GM04504 (cell line): Measurements from ENCODE around the gene MIPEP.

Source experiments
- DNase-seq: peaks from one replicate; pipeline ENCODE4 v3.0.0-alpha.2; 2012; ENCODE audit warnings: low read depth

The MIPEP gene

DNA sequence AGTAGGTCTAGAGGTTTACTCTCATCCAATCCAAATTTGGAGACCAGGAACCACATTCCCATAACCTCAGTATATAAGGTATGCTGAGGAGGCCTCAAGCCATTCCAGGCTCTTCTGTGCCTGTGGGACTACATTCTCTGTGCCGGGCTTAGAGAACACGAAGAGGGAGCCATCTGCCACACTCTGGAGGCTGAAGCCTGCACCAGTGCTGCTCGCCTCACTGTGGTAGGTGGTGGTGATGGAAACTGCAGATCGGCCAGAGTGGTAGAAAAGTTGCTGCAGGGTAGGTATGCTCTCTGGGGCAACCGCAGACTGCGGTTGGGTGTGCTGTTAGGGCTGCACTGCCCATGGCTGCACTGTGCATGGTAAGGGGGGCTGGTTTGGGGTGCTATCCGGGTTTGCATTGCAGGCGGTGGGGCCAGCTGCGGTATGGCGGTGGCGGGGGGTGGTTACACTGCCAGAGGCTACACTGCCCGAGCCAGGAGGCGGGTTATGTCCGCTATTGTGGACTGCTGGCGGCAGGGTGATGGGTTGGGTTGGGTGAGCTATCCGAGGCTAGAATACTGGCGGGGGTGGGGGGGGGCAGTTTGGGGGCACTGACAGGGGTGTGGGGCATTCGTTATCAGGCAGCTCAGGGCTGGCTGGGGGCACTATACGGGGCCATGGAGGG is 174.0 kb downstream of the MIPEP start:
- DNase-seq: no peak

DNA sequence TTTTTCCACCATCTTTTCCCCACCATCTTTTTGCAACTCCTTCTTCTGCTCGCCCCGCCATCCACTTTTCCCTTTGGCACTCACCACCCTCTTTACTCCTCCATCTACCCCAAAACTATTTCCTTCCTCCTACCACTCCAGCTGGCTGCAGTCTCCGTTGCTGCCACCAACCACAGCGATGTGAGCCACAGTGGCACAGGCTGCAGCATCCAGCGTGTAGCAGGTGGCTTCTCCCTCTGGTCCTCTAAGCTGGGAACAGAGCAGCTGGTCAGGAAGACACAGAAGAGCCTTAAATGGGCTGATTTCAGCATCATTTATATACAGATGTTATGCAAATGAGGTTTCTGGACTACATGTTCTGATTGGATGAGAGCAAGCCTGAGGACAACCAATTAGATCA is 174.5 kb downstream of the MIPEP start:
- DNase-seq: no peak

DNA sequence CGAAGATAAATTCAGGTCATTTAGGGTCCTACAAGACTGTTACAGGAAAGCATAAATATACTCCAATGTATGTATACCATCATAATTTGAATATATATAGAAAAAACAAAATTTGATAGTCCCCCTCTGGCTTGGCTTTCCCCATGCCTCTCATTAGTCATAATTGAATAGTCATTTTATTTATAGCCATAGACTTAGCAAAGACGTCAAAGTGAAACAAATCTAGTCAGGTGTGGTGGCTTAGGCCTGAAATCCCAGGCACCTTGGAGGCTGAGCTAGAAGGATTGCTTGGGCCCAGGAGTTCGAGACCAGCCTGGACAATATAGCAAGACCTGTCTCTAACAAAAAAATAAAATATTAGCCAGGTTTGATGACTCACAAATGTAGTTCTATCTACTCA is 177.8 kb downstream of the MIPEP start:
- DNase-seq: no peak

DNA sequence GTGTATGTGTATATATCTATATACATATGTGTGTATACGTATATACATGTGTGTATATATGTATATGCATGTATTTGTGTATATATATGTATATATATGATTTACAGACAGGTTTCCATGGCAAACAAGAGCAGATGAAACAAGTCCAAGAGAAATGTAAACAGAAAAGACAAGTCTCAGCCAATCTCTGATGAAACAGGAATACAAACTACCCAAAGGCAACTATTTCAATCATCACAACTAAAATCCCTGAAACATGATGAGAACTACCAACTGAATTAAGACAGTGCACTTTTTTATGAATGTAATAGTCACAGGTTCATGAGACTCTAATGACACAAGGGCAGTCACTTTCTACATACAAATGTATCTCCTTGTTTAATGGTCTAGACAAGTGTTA is 178.8 kb downstream of the MIPEP start:
- no peak for DNase-seq

DNA sequence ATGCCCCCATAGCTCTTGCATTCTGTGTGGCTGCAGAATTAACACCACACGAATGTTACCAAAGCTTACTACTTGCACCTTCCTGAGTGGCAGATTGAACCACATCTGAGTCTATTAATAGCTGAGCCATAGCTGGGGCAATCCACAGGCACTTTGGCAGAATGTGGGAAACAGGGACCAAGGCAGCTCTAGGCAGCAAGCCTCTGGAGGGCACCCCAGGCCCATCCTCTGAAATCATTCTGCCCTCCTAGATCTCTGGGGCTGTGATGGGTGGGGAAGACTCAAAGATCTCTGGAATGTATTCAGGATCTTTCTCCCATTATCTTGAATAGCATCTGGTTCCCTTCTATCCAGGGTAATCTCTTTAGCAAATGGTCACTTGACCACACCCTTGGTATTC is 179.7 kb downstream of the MIPEP start:
- no peak for DNase-seq

DNA sequence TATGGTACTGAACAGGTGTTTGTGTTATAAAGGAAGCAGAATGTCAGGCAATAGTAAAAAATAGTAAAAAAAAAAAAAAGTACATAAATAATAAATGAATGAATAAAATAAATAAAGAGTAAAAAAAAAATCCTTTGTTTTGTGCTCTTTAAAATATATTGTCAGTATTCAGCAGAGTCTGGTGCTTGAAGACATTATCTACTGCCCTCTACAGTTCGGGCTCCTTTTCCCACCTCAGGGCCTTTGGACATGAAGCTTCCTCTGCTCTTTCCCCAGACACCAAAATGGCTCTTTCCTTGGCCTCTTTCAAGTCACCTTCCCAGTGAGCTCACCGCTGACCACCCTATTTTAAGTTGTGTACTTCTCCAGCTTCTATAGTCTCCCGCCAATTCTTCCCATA is 181.5 kb downstream of the MIPEP start:
- DNase-seq: no peak

DNA sequence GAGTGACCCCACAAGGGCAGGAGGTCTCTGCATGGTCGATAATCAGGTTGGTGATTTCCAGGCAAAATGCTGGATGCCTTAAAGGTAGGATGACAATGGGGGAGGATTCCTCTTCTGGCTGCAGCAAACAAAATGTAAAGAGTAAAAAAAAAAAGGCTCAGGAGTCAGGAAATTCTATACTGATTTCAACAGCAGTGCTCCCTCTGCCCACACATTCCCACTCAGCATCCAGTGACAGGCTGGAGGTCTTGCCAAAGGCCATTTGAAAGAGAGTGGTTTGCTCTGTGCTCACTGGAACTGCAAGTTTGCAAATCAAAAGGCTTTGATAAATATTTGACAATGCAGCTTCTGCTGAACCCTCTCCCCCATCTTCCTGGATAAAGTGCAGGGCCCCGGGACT is 183.6 kb downstream of the MIPEP start:
- DNase-seq: no peak

DNA sequence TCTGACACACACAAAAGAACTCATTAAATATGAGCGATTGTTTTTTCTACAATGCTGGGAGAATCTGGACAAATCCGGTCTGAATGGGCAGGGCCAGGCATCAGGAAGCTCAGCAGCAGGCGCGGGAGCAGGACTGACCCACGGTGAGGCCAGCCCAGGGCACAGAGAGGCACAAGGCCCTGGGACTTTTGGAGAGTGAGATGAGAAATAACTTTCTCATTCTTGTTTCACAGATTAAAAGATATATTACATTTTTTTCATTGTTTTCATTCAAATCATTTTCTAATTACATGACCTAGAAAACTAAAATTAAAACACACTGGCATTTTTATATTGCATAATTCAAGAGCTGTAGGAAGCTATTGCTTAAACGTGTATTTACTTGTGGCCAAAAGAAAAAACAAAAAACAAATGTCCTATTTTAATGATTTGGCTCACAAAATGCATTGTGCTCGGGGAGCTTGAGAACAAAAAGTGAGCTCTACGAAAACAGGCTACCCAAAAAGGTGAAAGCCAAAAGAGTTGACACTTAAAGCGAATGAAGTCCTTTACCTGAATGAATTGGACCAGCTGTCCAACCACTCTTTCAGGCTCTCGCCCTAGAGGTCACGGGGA is 185.8 kb downstream of the MIPEP start:
- DNase-seq: peak; percentile 58

DNA sequence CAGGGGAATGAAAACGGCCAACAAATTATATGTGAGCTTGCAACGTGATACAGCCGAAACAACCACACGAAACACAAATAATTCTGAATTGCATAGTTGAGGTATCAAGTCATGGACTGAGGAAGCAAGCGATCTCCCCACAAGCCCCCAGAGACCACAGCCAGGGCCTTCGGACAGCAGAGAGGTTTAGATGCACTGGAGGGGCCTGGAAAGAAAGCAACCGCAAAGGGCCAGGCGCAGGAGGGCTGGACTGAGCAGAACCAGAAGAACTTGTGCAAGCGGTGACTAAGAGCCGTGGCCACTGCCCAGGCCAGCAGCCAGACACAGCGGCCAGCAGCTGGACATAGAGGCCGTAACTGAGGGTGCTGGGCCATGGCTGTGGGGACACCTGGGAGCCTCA is 187.6 kb downstream of the MIPEP start:
- peak; percentile 97 for DNase-seq

DNA sequence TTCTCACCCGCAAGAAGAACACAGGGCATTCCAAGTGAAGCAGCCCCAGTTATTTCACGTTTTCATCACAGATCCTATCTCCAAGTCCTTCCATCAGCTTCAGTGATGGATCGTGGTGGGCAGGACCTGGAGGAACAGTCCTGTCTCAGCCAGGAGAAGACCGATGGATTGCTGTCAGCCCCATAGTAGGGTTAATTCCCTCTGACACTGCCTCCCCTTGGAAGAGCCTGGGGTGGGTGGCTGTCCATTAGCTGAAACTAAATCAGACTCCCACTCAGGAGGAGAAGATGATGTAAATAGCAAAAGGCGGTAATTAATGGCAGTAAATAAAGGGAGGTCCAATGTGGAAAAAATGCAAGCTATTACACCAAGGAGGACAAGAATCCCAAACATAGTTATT is 188.0 kb downstream of the MIPEP start:
- DNase-seq: no peak

DNA sequence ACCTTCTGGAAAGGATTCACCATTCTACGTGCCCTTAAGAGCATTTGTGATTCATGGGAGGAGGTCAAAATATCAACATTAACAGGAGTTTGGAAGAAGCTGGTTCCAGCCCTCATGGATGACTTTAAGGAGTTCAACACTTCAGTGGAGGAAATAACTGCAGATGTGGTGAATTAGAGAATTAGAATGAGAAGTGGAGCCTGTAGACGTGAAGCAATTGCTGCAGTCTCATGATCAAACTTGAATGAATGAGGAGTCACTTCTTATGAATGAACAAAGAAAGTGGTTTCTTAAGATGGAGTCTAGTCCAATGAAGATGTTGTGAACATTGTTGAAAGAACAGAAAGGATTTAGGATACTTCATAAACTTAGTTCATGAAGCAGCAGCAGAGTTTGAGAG is 189.9 kb downstream of the MIPEP start:
- no peak for DNase-seq

DNA sequence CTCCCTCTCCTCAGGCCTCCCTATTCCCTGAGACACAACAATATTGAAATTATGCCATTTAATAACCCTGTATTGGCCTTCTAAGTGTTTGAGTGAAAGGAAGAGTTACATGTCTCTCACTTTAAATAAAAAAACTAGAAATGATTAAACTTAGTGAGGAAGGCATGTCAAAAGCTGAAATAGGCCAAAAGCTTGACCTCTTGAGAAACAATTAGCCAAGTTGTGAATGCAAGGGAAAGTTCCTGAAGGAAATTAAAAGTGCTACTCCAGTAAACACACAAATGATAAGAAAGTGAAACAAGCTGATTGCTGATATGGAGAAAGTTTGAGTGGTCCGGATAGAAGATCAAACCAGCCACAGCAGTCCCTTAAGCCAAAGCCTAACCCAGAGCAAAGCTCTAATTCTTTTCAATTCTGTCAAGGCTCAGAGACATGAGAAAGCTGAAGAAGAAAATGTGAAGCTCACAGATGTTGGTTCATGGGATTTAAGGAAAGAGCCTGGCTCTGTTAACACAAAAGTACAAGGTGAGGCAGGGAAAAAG is 191.4 kb downstream of the MIPEP start:
- no peak for DNase-seq

DNA sequence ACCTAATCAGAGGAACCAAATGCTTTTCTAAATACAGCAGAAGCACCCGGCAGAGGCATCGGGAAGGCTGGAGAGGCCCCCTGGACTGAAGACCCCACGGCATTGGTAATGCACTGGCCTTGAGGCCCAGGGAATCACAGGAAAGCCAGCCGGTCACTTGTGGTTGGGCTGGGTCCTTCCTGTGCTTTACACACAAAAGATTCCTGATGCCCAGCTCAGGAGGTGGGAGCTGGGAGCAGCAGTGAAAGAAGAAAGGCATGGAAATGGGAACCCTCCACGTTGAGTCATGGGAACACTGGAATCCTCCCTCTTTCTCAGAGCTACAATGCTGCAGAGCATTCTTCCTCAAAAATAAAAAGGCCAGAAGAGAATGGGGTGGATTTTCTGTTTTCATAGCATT is 192.6 kb downstream of the MIPEP start:
- no peak for DNase-seq

DNA sequence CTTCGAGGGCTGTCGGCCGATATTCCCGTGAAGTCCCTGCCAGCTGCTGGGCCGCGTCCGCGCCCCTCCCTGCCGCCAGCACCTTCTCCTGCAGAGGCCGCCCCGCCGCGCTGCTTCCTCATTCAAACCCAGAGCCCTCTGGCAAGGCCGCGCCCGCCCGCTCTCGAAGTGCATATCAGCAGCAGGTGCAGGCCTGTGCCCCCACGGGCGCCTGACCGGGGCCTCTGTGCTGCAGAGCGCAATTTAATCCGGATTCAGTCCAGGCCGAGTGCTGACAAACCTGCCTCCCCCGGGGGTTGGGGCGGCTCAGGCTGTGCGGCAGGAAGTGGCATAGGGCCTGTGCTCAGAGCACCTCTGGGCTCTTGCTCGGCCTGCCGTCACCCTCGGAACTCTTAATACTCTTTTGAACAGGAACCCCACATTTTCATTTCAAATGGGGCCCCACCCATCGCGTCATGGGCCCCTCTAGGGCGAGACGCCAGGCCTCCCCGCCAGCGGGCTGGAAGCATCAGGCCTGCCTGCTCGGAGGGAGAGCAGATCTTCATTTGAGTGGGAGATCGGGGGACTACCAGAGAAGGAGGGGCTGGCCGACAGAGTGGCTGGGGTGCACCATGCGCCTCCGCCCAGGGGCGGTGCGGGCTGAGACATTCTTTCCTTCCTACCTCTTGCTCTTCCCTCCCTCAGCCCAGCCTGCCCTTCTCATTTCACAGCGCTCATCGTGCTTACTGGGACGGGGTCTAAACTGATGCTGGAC is 193.3 kb downstream of the MIPEP start:
- no peak for DNase-seq

DNA sequence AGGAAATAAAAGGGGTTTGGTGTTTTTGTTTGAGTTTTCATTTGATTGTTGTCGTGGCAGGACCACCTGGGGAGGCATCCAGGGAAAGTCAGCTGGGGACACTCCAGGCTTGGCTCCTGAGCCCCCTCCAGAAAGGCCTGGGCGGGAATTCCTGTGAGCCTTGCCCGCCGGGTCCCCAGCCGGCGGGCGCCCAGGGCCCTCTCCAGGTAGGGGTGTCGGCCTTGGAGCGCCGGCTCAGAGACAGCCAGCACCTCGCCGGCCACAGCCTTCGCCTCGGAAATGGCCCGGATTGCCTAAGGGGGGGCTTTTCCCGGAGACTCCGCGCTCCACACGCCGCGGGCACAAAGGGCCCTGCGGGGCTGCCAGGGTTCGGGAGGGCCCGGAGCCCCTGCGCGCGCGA is 194.0 kb downstream of the MIPEP start:
- DNase-seq: no peak

DNA sequence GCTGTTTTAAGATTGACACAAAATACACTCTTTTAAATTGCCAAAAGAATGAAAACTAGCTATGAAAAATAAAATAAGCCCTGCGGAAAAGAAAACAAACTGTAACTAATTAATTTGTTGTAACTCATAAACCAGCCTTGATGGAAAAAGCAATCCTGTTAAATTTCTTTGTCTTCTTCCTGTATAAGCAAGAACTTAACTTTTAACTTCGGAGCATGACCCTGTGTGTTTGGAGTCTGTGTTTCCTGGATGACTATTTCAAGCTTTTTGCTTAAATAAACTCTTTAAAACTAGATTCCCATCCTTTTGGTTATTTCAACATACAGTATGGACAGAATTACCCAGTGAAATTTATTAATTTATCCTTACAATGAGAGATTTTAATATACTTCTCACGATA is 196.4 kb downstream of the MIPEP start:
- no peak for DNase-seq

DNA sequence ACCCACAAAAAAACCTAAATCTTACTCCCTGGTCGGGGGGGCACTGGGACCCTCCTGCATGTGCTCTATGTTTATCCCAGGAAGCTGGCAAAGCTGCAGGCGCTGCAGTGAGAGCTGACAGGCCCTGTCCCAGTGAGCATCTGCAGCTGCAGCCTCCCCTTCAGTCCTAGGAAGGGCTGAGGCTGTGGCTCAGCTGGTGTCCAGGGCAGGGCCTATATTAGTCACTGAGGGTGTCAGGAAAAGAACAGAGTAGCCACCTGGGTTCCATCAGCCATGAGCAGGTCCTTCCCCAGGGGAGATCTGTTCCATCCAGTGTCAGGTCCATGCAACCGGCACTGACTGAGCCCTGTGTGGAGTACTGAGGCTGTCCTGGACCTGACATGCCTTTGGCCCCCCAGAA is 198.5 kb downstream of the MIPEP start:
- DNase-seq: no peak

DNA sequence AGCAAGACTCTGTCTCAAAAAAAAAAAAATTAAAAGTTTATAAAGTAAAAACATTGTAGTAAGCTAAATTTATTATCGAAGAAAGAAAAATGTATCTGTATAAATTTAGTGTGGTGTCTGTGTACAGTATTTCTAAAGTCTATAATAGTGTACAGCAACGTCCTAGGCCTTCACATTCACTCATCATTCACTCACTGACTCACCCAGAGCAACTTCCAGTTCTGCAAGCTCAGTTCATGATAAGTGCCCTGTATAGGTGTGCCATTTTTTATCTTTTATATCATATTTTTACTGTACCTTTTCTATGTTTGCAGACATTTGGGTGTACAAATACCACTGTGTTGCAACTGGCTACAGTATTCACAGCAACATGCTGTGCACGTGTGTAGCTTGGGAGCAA is 200.9 kb downstream of the MIPEP start:
- no peak for DNase-seq

DNA sequence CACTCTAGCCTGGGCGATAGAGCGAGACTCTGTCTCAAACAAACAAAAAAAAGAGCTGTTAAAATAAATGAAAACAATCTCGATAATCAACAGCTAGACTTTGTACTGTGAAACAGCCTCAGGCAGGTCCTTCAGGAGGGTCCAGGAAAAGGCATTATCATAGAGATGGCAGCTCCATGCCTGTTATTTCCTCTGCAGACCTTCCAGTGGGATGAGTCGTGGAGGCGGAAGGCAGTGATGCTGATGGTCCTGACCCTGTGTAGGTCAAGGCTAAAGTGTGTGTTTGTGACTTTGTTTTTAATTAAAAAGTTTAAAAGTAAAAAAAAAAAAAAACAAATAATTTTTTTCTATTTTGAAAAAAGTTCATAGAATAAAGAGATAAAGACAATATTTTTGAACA is 201.6 kb downstream of the MIPEP start:
- DNase-seq: no peak

DNA sequence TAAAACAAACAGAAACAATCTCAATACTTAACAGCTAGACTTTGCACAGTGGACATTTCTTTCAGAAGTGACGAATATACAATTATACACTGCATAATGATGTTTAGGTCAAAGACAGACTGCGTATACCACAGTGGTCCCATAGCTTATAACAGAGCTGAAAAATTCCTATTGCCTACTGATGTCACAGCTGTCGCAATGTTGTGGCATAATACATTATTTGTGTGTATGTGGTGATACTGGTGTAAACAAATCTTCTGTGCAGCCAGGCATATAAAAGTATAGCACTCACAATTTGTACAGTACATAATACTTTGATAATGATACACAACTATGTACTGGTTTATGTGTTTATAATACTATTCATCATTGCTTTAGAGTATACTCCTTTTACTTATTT is 202.3 kb downstream of the MIPEP start:
- DNase-seq: no peak

DNA sequence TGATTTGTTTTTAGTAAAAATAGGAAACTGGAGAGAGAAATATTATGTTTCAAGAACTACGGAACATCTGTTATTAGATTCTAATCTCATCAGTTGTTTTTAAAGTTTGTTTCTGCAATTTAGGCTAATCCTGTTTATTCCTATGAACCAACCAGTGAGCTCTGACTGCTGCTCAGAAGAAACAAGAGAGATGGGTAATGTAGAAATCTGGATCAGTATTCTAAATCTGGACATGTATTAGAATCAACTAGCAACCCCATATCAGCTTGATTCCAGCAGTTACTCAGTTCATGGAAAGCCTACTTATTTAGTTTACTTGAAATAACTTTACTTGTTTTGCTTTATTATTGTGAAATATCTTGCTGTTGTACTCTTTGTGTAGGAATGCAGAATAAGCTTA is 203.8 kb downstream of the MIPEP start:
- no peak for DNase-seq

DNA sequence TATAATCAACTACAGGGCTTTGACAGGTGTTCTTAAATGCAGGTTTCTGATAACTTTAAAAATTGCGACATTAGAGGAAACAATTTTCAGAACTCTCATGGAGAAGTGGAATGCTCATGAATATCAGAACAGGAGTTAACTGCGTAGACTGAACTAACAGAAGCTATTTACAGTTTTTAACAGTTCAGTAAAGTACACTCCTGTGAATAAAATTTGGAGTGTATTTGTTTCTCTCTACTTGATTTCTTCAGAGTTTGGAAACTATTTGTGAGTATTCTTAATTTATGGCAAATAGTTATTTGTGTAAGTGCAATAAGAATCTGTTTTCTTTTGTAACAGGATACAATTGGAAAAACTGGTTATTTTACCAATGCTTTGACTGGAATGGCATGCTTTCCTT is 204.6 kb downstream of the MIPEP start:
- DNase-seq: no peak

DNA sequence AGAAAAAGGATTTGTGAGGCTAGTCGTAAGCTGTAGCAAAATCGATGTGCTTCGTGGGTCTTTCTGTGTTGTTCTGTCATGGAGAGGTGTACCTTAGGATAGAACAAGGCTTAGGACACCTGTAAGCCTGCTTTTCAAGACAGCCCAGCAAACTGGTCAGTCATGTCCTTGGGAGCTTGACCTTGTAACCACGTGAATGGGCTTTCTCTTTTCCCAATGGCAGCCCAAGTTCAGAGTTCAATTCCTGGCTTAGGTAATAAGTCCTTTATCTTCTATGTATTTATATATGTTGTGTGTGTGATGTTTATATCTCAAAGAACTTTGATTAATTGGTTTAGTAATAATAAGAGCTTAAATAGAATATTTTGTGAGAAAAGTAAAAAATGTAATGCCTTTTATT is 206.1 kb downstream of the MIPEP start:
- DNase-seq: no peak
